Spleen (tissue), 11 donors: ENCODE data around the gene ARAP3. TPM values are rescaled to one million over a fixed set of nuclear protein-coding genes. Genes with fewer than 3 reads are reported as not detected.
A peak's percentile ranks its signal among the peaks of the same experiment; 100 is the strongest.

ENCODE experiments used
- DNase-seq: peaks from one replicate; pipeline ENCODE4 v3.0.0-alpha.2; 2020
- H3K27ac ChIP-seq, 8 donors: fragments of 200-600 bp; sonication (generic) in 7 of 8; 1 replicate in 4 of 8; 2 replicates in 4 of 8; pipeline versions ENCODE4 v1.5.0 to v1.8.0; 2016 to 2021; ENCODE audit warnings: inconsistent platforms in 4 of 8, mild to moderate bottlenecking in 4 of 8, moderate library complexity in 1 of 8
- H3K27me3 ChIP-seq, 7 donors: fragments of 200-600 bp; sonication (generic) in 6 of 7; replicated peaks in 1 of 7; 1 replicate in 4 of 7; 2 replicates in 3 of 7; pipeline versions ENCODE4 v1.5.0 to v1.8.0; 2016 to 2021; ENCODE audit warnings: inconsistent platforms in 3 of 7, mild to moderate bottlenecking in 1 of 7
- H3K36me3 ChIP-seq, 6 donors: fragments of 200-600 bp; sonication (generic) in 5 of 6; 1 replicate in 4 of 6; 2 replicates in 2 of 6; pipeline versions ENCODE4 v1.5.0 to v1.8.0; 2016 to 2021; ENCODE audit warnings: inconsistent platforms in 2 of 6
- H3K4me1 ChIP-seq, 6 donors: fragments of 200-600 bp; sonication (generic) in 5 of 6; 1 replicate in 3 of 6; 2 replicates in 3 of 6; pipeline versions ENCODE4 v1.5.0 to v1.8.0; 2016 to 2021; ENCODE audit warnings: inconsistent platforms in 3 of 6
- H3K4me3 ChIP-seq, 8 donors: fragments of 200-600 bp; sonication (generic) in 7 of 8; 1 replicate in 4 of 8; 2 replicates in 4 of 8; pipeline versions ENCODE4 v1.5.0 to v1.8.0; 2016 to 2021; ENCODE audit warnings: inconsistent platforms in 4 of 8, mild to moderate bottlenecking in 4 of 8, moderate library complexity in 2 of 8
- H3K9me3 ChIP-seq, 8 donors: fragments of 200-600 bp; sonication (generic) in 7 of 8; 1 replicate in 4 of 8; 2 replicates in 4 of 8; pipeline versions ENCODE4 v1.5.0 to v1.8.0; 2016 to 2021; ENCODE audit warnings: inconsistent platforms in 4 of 8
- POLR2A ChIP-seq, 3 donors: fragments of 450-650 bp; IDR thresholded peaks; one replicate each; pipeline ENCODE4 v1.5.1; 2017; ENCODE audit warnings: antibody characterized with exemption in 3 of 3, mild to moderate bottlenecking in 1 of 3
- POLR2AphosphoS5 ChIP-seq, 3 donors: sonication (generic); formaldehyde crosslinking; IDR thresholded peaks; one replicate each; pipeline ENCODE4 v1.5.1; 2017; ENCODE audit warnings: antibody characterized with exemption in 3 of 3
- WGBS, 5 donors: extraction: QIAGEN DNeasy Blood & Tissue Kit in 3 of 5; methylation state at CpG; one replicate each; pipeline versions ENCODE4 v1.1.5 to v1.1.7; 2013 to 2018; 5-methylcytosine and 5-hydroxymethylcytosine counted together
- intact Hi-C: fragments of 100-400 bp; cut with DNase I; formaldehyde crosslinking; loops from one replicate; pipeline ENCODE4 v1.15.0; 2023; ENCODE audit warnings: low total_unique reads
- polyA plus RNA-seq, 3 donors: library from polyadenylated mRNA; stranded (reverse); fragments of 200-250 nt; gene quantifications; one replicate each; pipeline ENCODE4 v1.2.1, GENCODE V29; 2013
- total RNA-seq, 7 donors: library from RNA; depleted of rRNA in 3 of 7; stranded (reverse); fragments of >200 nt in 3 of 7; fragmentation: NEBNext Ultra II Directional in 4 of 7; extraction: Animal tissue kit (Norgen Biotek cat#: 25700) in 4 of 7; gene quantifications; one replicate each; pipeline versions ENCODE4 v1.1.0 to v1.2.1, GENCODE V29; 2016 to 2021
- TF ChIP-seq, protein P1 (sequence below), 11 experiments: fragments of 200-600 bp in 7 of 11; fragments of 450-650 bp in 4 of 11; sonication (generic) in 4 of 11; IDR thresholded peaks in 8 of 11; conservative IDR thresholded peaks in 3 of 11; 1 replicate in 7 of 11; 2 replicates in 4 of 11; pipeline versions ENCODE4 v1.4.0 to v1.8.0; 2016 to 2021; ENCODE audit warnings: antibody characterized with exemption in 11 of 11, inconsistent platforms in 4 of 11, mild to moderate bottlenecking in 1 of 11
- donor health status: healthy with polysubstance abuse.
- donor health status: DM: no; HTN: no; CAD: no; lungs with moderate emphysema.
- donor health status: DM: no; HTN: no; CAD: no.
- donor health status: Bipolar disorder and iron deficiency.
- donor health status: healthy.
- donor health status: DM: no; HTN: no; CAD: no.
- donor health status: DM: yes; HTN: yes; CAD: no.

ARAP3 gene
- total and polyA plus RNA-seq, 10 donors, result 4.0 to 31.2 (median 16.0) TPM

GRCh38 chr5:141639357-141640050 is 42.5 kb downstream of the ARAP3 start:
- H3K9me3 ChIP-seq, result no peaks in the 10 kb centered on the region
- WGBS, 5 donors, result 90 to 95% (median 92%) methylated on average over 8 to 12 of the region's 12 CpGs
- TF ChIP-seq POLR2AphosphoS5 (IDR thresholded peaks at IDR 0.05), result no peak
- TF ChIP-seq, protein P1, sequence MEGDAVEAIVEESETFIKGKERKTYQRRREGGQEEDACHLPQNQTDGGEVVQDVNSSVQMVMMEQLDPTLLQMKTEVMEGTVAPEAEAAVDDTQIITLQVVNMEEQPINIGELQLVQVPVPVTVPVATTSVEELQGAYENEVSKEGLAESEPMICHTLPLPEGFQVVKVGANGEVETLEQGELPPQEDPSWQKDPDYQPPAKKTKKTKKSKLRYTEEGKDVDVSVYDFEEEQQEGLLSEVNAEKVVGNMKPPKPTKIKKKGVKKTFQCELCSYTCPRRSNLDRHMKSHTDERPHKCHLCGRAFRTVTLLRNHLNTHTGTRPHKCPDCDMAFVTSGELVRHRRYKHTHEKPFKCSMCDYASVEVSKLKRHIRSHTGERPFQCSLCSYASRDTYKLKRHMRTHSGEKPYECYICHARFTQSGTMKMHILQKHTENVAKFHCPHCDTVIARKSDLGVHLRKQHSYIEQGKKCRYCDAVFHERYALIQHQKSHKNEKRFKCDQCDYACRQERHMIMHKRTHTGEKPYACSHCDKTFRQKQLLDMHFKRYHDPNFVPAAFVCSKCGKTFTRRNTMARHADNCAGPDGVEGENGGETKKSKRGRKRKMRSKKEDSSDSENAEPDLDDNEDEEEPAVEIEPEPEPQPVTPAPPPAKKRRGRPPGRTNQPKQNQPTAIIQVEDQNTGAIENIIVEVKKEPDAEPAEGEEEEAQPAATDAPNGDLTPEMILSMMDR (IDR thresholded peaks at IDR 0.05 in 8 of 11, conservative IDR thresholded peaks at IDR 0.05 in 3 of 11), result no peak
- no peak for TF ChIP-seq POLR2A (IDR thresholded peaks at IDR 0.05)
- peaks cover 17 to 45% (median 32%) of the 10 kb centered on the region in 6 donors for H3K4me1 ChIP-seq
- intact Hi-C loops, result no loop called here
- peaks cover 0 to 56% (median 21%) of the 10 kb centered on the region in 6 donors for H3K36me3 ChIP-seq
- H3K27me3 ChIP-seq, result no peaks in the 10 kb centered on the region
- no peak for DNase-seq
- no peak overlapping the region for H3K4me3 ChIP-seq
- H3K27ac ChIP-seq, result no peak overlapping the region

DNA sequence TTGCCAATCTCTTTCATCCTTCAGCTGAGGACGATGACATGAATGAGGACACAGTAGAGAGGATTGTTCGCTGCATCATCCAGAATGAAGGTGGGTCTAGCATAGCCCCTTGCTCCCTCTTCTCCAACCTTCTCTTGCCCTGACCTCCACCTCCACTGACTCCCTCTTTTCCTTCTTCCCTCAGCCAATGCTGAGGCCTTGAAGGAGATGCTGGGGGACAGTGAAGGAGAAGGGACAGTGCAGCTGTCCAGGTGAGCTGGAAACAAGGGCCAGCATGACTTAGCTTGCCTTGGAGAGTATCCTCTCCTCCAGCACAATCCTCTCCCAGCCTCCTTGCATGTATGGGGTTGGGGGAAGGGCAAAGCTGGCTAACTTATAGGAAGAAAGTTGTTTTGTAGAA is 43.3 kb downstream of the ARAP3 start:
- H3K36me3 ChIP-seq, result peaks cover 0 to 52% (median 14%) of the 10 kb centered on the region in 6 donors
- TF ChIP-seq, protein P1 (IDR thresholded peaks at IDR 0.05 in 8 of 11, conservative IDR thresholded peaks at IDR 0.05 in 3 of 11), result no peak
- TF ChIP-seq POLR2AphosphoS5 (IDR thresholded peaks at IDR 0.05) (no peak), POLR2A (IDR thresholded peaks at IDR 0.05) (no peak)
- peak overlapping the region in 1 of 8 donors; percentile 95 for H3K4me3 ChIP-seq
- H3K9me3 ChIP-seq, result no peaks in the 10 kb centered on the region
- DNase-seq, result no peak
- intact Hi-C loops, result no loop called here
- H3K4me1 ChIP-seq, result peaks cover 17 to 53% (median 37%) of the 10 kb centered on the region in 6 donors
- 88 to 100% (median 98%) methylated on average over 2 of the region's 2 CpGs for WGBS, 5 donors
- peak overlapping the region in 2 of 8 donors; percentile 87 to 89 for H3K27ac ChIP-seq
- H3K27me3 ChIP-seq, result no peaks in the 10 kb centered on the region

GRCh38 chr5:141637767-141638419 is 44.1 kb downstream of the ARAP3 start:
- Histone ChIP-seq H3K4me3 (peak overlapping the region; percentile 54 to 96 (median 82)), H3K27ac (peak overlapping the region; percentile 63 to 89 (median 80)), H3K4me1 (peaks cover 18 to 56% (median 40%) of the 10 kb centered on the region in 6 donors), H3K36me3 (peaks cover 0 to 50% (median 9%) of the 10 kb centered on the region in 6 donors), H3K27me3 (no peaks in the 10 kb centered on the region), H3K9me3 (no peaks in the 10 kb centered on the region)
- WGBS, 5 donors, result 5 to 9% (median 7%) methylated on average over 19 to 40 of the region's 40 CpGs
- peak; percentile 92 for DNase-seq
- intact Hi-C loops, result no loop called here
- TF ChIP-seq POLR2A (IDR thresholded peaks at IDR 0.05) (no peak), POLR2AphosphoS5 (IDR thresholded peaks at IDR 0.05) (peak; percentile 36 to 71 (median 40))
- TF ChIP-seq, protein P1 (IDR thresholded peaks at IDR 0.05 in 8 of 11, conservative IDR thresholded peaks at IDR 0.05 in 3 of 11), result peak; percentile 30 to 72 (median 55)
